HG03442 (cell line): ENCODE measurements around the gene TACC2.

Experiments used
- ATAC-seq: cut with Tn5 transposase; IDR thresholded peaks from one replicate; pipeline ENCODE4 v1.9.1; 2021; ENCODE audit warnings: mild to moderate bottlenecking, moderate library complexity; ENCODE audit not compliant: unreplicated experiment

The TACC2 gene

DNA sequence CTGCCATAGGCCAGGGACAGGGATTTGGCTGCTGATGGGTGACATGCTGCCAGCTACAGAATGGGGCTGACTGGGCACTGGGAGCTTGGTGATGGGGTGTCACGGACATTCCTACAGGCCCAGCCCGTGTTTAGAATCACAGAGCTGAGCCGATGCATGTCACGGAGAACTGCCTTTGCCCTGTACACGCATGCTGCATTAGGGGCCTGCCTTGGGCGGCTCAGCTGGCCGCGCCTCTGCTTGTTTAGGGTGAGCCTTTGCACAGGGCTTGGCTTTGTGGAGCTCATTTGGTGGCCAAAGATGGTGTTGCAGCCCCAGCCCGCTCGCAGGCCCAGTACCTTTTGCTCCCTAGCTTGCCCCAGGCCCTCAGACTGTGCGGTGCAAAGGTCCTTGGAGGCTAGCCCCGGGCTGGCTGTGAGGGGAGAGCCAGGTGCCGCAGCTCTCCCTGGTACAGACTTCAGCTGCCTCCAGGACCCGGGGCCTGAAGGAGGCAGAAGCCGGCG, 173.8 kb downstream of the TACC2 start:
- ATAC-seq, result no peak

DNA sequence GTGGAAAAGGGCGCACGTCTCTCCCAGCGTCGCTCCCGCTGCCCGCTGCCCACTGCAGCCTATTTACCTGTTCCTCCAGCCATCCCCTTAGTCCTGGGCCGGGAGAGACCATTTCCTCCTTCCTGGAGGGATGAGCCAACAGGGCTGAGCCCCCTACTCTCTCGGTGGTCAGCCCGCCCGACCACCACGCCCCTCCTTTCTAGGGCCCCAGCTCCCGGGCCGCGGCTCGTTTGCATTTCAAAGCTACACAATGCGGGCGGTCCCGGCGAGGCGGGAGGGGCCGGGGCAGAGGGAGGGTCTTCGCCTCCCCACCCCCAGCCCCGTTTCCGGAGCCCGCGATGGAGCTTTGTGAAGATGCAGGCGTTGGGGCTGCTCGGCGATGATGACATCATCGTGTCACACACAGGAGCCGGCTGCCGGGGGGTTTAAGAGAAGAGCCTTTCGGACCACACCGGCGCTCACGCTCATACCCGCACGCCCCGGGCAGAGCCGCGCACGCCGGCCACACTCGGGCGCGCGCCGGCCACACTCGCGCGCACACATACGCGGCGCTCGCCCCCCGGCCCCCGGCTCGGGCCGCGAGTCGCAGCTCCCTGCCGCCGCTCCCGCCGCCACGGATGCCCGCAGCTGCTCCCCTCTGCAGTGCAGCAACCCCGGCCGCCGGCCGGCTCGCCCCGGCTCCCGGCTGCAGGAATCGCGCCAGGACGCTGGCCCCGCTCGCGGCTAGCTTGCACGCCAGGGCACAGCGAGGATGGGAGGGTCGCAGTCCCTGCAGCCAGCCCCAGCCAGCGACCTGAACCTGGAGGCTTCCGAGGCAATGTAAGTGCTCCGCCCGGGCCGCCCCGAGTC, 174.4 kb downstream of the TACC2 start:
- no peak for ATAC-seq

GRCh38 chr10:122164023-122164601, 175.1 kb downstream of the TACC2 start:
- no peak for ATAC-seq

DNA sequence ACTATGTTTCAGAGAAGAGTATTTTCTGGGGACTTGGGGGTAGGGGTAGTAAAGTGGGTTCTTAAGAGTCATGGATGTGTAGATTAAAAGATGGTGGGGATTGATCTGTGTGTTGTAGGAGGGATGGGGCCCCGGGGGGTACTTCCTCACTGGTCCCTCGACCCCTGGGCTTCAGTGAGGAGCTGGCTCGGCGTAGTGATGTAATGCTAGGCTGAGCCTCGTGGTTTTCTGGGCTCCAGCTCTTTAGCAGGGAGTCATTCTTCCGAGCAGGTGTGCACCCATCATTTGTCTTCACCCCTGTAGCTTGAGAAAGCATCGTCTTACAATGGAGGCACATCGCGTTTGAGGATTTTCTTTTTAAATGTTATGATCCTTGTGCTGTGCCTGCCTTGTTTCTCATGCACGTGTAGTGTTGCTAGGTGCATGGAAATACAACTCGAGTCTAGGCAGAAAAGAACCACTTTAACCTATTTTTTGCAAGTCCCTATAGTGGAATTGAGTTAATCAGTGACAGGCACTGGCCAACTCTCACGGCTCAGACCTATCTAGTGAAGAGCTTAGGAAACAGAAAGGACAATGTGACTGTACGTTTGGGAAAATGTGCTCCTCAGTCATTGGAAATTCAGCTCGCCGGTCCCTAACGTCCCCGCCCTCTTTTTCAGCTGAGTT, 176.0 kb downstream of the TACC2 start:
- ATAC-seq, result no peak

DNA sequence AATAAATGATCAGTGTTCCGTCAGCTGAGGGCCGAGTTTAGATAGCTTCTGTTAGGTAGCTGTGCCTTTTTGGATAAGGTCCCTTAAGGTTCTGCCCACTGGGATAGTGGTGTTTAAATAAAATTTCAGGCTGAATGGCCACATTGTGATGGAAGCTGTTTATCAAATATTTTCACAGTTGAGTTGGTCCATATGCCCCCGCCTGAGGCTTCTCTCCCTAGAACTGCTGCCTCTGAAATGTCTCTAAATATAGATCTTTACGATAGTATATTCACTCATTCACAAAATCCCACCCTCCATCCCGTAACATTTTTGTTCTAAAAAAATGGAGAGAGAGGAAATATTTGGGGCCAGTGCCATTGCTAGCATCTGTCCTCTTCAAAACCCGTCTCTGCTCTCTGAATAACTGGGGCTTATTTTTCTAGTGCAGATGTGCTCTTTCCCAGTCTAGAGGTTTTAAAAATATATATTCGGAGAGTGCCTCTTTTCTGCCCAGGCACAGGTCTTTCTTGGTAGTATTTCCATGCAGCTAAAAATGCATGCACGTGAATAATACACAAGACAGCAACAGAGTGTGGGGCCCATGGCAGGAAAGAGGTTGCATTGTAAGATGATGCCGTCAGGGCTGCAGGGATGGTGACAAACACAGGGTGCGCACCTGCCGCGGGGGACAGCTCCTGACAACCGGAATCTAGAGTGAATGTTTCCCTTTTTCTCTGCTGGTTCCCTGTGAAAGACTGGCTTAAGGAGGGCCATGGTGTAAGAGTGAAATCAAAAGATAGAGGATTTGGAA, 176.7 kb downstream of the TACC2 start:
- ATAC-seq, result no peak

- ATAC-seq, result no peak
Measured at GRCh38 chr10:122168101-122168500, 179.1 kb downstream of the TACC2 start.

DNA sequence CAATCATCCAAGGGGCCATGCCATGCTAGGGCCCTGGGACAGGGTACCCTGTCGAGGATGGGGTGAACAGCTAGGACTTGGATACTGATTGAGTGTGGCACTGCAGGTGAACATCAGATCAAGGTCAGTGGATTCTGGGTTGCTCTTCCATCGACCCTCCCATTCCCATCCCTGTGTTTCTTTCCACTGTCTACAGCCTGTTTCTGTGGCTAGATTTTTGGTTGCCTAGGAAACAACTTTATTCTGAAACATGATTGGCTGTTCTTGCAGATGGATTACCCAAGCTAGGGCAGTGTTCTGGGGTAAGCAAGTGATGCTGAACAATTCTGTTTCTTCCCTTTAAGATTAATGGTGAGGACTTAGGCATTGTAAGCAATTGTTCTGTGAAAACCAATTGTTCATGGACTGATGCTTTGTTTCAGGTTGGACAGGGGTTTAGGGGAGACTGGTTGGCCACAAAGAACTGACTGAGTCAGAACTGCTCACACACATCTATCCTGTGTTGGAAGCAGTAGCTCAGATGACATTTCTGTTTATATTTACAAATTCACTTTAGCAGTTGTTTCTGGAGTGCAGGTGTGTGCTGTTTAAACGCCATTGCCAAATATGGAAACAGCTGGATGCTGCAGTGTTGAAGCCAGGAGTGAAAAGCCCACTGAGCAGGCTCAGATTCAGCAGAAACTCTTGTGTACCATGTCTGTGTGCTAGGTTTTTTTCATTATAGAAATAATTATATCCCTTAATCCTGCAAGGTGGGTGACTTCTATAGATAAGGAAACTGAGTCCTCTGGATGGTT, 179.8 kb downstream of the TACC2 start:
- no peak for ATAC-seq

- no peak for ATAC-seq
Measured at GRCh38 chr10:122170802-122171201, 181.8 kb downstream of the TACC2 start.

DNA sequence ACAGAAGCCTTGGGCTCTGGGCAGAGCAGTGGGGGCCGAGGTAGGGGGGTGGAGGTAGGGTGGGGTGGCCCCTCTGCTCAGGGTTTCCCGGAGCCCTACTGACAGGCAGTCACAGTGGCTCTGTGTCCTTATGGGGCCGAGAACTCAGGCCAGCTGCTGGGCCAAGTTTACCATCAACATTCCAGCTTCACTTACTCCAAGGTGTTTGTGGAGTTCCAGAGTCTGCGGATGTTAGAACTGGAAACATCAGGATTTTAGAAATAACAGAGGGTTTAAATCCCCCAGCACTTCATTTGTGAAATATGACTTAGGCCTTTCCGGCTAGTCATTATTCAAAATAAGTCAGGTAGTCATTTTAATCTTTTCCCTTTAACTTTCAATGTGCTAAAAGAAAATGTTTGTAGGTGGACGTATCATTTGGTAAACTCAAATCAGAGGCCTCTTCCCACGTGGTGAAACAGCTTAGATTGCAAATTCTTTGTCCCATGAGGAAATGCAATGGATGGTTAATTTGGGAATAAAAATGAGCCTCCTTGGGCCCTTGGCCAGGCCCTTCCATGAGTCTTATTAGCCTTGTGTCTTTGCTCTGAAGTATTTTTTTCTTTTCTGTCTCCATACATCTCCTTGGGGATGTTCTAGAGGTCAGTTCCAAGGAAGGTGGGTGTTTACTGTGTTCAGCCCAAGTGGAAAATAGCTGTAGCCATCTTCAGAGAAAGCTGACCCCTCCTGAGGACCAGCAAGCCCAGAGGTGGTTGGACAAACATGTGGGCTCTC, 182.5 kb downstream of the TACC2 start:
- no peak for ATAC-seq

DNA sequence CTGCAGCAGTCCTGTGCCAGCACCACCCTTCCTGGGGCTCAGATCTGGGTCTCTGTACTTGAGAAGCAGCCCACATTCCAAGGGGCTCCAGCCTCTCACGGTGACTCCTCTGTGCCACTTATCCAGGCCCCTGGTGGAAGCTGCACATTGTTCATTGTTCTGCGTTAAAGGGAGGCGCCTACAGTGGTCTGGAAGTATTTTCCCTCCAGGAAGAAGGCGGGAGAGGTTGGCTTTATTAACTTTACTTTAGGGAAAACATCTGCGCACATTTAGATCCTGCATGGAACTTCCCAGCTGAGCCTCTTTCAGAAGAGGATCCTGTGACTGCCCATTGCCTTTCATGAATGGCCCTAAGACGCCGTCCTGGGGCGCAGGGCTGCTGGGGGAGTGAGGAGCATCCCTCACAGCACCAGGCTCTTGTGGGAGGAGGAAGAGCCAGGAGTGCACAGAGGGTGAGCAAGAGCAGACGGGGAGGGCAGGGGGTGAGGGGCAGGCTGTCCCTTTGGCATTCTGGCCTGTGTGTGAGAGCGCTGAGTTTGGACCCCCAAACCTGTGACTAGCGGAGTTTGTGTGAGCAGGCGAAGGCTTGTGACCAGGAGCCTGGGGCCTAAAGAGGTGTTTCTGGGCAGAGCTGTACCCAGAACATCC, 183.5 kb downstream of the TACC2 start:
- no peak for ATAC-seq

GRCh38 chr10:122173337-122173736, 184.4 kb downstream of the TACC2 start:
- ATAC-seq, result no peak

GRCh38 chr10:122173766-122174435, 184.9 kb downstream of the TACC2 start:
- no peak for ATAC-seq

DNA sequence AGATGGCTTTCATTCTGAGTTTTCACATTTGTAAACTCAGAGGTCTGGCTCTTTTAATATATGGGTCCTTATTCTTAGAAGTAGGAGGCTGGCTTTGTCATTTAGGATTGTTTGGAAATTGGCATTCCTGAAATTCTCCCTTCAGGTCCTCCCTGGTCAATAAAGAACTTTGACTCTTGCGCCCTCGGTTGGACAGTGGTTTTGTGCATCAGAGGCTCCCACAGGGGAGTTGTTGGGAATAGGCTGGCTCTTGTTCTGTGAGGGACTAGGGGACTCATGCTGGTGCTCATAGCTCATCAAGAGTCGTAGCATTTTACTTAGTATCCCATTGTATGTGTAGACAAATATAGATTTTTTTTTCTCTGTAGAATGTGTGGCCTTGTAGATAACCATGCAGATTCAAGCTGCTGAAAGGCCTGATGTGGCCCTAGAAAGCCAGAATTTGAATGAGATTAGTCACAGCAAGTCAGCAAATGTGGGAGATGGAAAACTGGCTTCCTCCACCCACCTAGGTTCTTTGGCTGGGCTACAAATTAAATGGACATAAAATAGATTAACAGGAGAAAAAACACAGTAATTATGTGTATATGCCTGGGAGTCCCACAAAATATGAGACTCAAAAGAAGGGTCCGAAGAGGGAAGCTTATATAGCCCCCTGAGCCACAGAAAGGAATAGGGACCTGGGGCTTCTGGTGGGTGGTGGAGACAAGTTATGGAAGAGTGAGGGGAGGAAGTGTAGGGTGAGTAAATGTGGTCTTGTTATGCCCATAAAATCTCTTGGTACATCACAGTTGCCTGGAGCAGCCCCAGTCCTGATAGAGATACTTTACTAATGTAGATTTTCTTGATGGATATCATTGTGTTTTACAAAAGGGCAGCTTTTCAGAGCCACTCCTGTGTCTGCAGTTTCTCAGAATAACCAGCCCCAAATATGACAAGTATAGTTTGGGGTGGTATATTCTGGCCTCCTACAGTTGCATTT, 187.6 kb downstream of the TACC2 start:
- ATAC-seq, result no peak

- no peak for ATAC-seq
Measured at GRCh38 chr10:122178655-122179054, 189.7 kb downstream of the TACC2 start.

GRCh38 chr10:122181041-122181732, 192.2 kb downstream of the TACC2 start:
- ATAC-seq, result no peak

DNA sequence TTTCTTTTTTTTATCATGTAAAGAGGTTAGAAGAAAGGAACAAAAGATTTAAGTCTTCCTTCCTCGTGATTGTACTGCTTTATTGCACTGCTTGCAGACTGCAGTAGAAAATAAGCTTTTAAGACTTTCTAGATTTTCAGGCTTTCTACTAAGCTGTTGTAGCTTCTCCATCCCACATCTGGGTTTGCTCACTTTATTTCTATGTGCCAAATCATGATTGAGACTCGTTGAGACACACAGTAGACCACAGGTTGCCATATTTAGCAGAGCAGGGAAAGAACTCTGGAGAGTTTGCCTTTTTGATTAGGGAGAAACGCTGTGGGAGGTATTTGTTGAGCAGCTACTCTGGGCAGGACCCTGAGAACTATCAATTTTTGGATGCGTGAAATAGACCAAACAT, 192.9 kb downstream of the TACC2 start:
- no peak for ATAC-seq

GRCh38 chr10:122182308-122182707, 193.3 kb downstream of the TACC2 start:
- ATAC-seq, result no peak
